A549 (cell line): ENCODE data around the gene MLH3. TPM values are rescaled to one million over a fixed set of nuclear protein-coding genes. Genes with fewer than 3 reads are reported as not detected.

Experiments used
- ATAC-seq, 2 experiments: fragments of 200-7000 bp in 1 of 2; fragments of >200 bp in 1 of 2; cut with Nextera tagmentation in 1 of 2; cut with Tn5 transposase in 1 of 2; 3 replicates each; pipeline versions ENCODE4 v1.8.0 to v1.9.1; 2018 to 2020; ENCODE audit warnings: mild to moderate bottlenecking in 1 of 2, moderate library complexity in 1 of 2
- CTCF ChIA-PET: fragments of 300-600 bp; sonication (Branson Sonifier 250); formaldehyde crosslinking; extraction: SDS; loops from one replicate; lab custom pipeline; 2021; ENCODE audit warnings: antibody characterized with exemption, inconsistent platforms; lab: Yijun Ruan, JAX
- POLR2A ChIA-PET: fragments of 350-600 bp; formaldehyde crosslinking; extraction: SDS; loops from one replicate; lab custom pipeline; 2021; ENCODE audit warnings: antibody characterized with exemption, inconsistent platforms; lab: Yijun Ruan, JAX
- DNase-seq, 2 experiments: peaks; one replicate each; pipeline versions ENCODE4 v3.0.0 to v3.0.0-alpha.2; 2011 to 2016; ENCODE audit warnings: low read depth in 1 of 2, low spot score in 1 of 2
- FAIRE-seq: peaks from 2 replicates; lab custom pipeline; 2011; peaks lifted over from hg19 to GRCh38; lab: Jason Lieb, UNC
- H3K27ac ChIP-seq, 2 experiments: fragments of >200 bp; sonication (Bioruptor Twin); formaldehyde crosslinking; 3 replicates each; pipeline ENCODE4 v1.5.1; 2016 to 2017
- H3K4me1 ChIP-seq: fragments of >200 bp; sonication (Bioruptor Twin); formaldehyde crosslinking; 3 replicates; pipeline ENCODE4 v1.6.1; 2016
- H3K4me2 ChIP-seq: fragments of >200 bp; sonication (Bioruptor Twin); formaldehyde crosslinking; 3 replicates; pipeline ENCODE4 v1.6.1; 2016
- H3K4me3 ChIP-seq: fragments of >200 bp; sonication (Bioruptor Twin); formaldehyde crosslinking; 3 replicates; pipeline ENCODE4 v1.5.1; 2016
- H3K9me3 ChIP-seq: fragments of >200 bp; sonication (Bioruptor Twin); formaldehyde crosslinking; 3 replicates; pipeline ENCODE4 v1.6.1; 2016
- BCL3 ChIP-seq: fragments of >200 bp; sonication (Bioruptor Twin); formaldehyde crosslinking; IDR thresholded peaks from 3 replicates; pipeline ENCODE4 v1.6.1; 2016
- CBX2 ChIP-seq: fragments of 200-600 bp; sonication (generic); IDR thresholded peaks from 2 replicates; pipeline ENCODE4 v1.6.1; 2016; ENCODE audit warnings: low read depth, mild to moderate bottlenecking, borderline replicate concordance
- CBX8 ChIP-seq: fragments of 200-600 bp; sonication (generic); IDR thresholded peaks from 2 replicates; pipeline ENCODE4 v1.6.1; 2016
- CTCF ChIP-seq: fragments of >200 bp; sonication (Bioruptor Twin); formaldehyde crosslinking; IDR thresholded peaks from 3 replicates; pipeline ENCODE4 v1.5.1; 2016
- E2F6 ChIP-seq: IDR thresholded peaks from 2 replicates; pipeline ENCODE4 v1.6.1; 2012; ENCODE audit warnings: low read depth, borderline replicate concordance
- EHF ChIP-seq: fragments of 250-450 bp; sonication (Bioruptor Pico); IDR thresholded peaks from 2 replicates; pipeline ENCODE4 v1.5.0; 2020; ENCODE audit warnings: mild to moderate bottlenecking
- EHMT2 ChIP-seq: fragments of 200-600 bp; sonication (generic); IDR thresholded peaks from 2 replicates; pipeline ENCODE4 v1.6.1; 2016; ENCODE audit warnings: antibody characterized with exemption, low read depth, mild to moderate bottlenecking, moderate library complexity
- FOSB ChIP-seq: fragments of 250-450 bp; sonication (Bioruptor Pico); IDR thresholded peaks from 2 replicates; pipeline ENCODE4 v1.5.0; 2020; ENCODE audit warnings: mild to moderate bottlenecking, moderate library complexity
- FOXS1 ChIP-seq: fragments of 250-450 bp; sonication (Bioruptor Pico); IDR thresholded peaks from 2 replicates; pipeline ENCODE4 v1.5.0; 2020; ENCODE audit warnings: mild to moderate bottlenecking, moderate library complexity
- HES2 ChIP-seq: fragments of >200 bp; sonication (Bioruptor Twin); formaldehyde crosslinking; IDR thresholded peaks from 2 replicates; pipeline ENCODE4 v1.6.1; 2016
- HOXA7 ChIP-seq: fragments of 250-450 bp; sonication (Bioruptor Pico); IDR thresholded peaks from 2 replicates; pipeline ENCODE4 v1.5.0; 2020; ENCODE audit warnings: mild to moderate bottlenecking, moderate library complexity
- HOXB13 ChIP-seq: fragments of 250-450 bp; sonication (Bioruptor Pico); IDR thresholded peaks from 2 replicates; pipeline ENCODE4 v1.5.0; 2020; ENCODE audit warnings: low read depth, mild to moderate bottlenecking, moderate library complexity
- HOXB5 ChIP-seq: fragments of 250-450 bp; sonication (Bioruptor Pico); IDR thresholded peaks from 2 replicates; pipeline ENCODE4 v1.5.0; 2020; ENCODE audit warnings: mild to moderate bottlenecking, moderate library complexity
- JUN ChIP-seq, 2 experiments: fragments of >200 bp; sonication (Bioruptor Twin); formaldehyde crosslinking; IDR thresholded peaks; 2 replicates in 1 of 2; 3 replicates in 1 of 2; pipeline ENCODE4 v1.6.1; 2016 to 2017
- JUNB ChIP-seq: fragments of >200 bp; sonication (Bioruptor Twin); formaldehyde crosslinking; IDR thresholded peaks from 2 replicates; pipeline ENCODE4 v1.6.1; 2016
- MAFK ChIP-seq: fragments of 450-650 bp; IDR thresholded peaks from 2 replicates; pipeline ENCODE4 v1.6.1; 2014; ENCODE audit not compliant: partially characterized antibody
- MAZ ChIP-seq: fragments of 150-350 bp; IDR thresholded peaks from 2 replicates; pipeline ENCODE4 v1.6.1; 2014; ENCODE audit warnings: antibody characterized with exemption, low read depth, low read length, borderline replicate concordance
- MYC ChIP-seq: IDR thresholded peaks from 2 replicates; pipeline ENCODE4 v1.6.1; 2012; ENCODE audit warnings: mild to moderate bottlenecking, inconsistent platforms, low read length, improper control_type of control experiment, borderline replicate concordance
- NR3C1 ChIP-seq: fragments of >200 bp; sonication (Bioruptor Twin); formaldehyde crosslinking; IDR thresholded peaks from 3 replicates; pipeline ENCODE4 v1.6.1; 2017
- PBX3 ChIP-seq: IDR thresholded peaks from 2 replicates; pipeline ENCODE4 v1.6.1; 2012
- POLR2A ChIP-seq: IDR thresholded peaks from 2 replicates; pipeline ENCODE4 v1.6.1; 2012; ENCODE audit warnings: mild to moderate bottlenecking, low read length
- RCOR1 ChIP-seq: fragments of 150-350 bp; IDR thresholded peaks from 2 replicates; pipeline ENCODE4 v1.6.1; 2014; ENCODE audit warnings: antibody characterized with exemption, low read length, low read depth
- RNF2 ChIP-seq: fragments of 200-600 bp; sonication (generic); IDR thresholded peaks from 2 replicates; pipeline ENCODE4 v1.6.1; 2016; ENCODE audit warnings: low read depth, mild to moderate bottlenecking, antibody characterized with exemption, moderate library complexity, borderline replicate concordance
- SMC3 ChIP-seq: fragments of >200 bp; sonication (Bioruptor Twin); formaldehyde crosslinking; IDR thresholded peaks from 3 replicates; pipeline ENCODE4 v1.6.1; 2018; ENCODE audit warnings: inconsistent platforms
- SREBF2 ChIP-seq: fragments of 450-650 bp; IDR thresholded peaks from 2 replicates; pipeline ENCODE4 v1.6.1; 2014; ENCODE audit warnings: mild to moderate bottlenecking, moderate library complexity
- USF2 ChIP-seq: fragments of 450-650 bp; IDR thresholded peaks from 2 replicates; pipeline ENCODE4 v1.6.1; 2014; ENCODE audit warnings: antibody characterized with exemption
- ZC3H11A ChIP-seq: fragments of 450-650 bp; IDR thresholded peaks from 2 replicates; pipeline ENCODE4 v1.6.1; 2014; ENCODE audit warnings: antibody characterized with exemption, mild to moderate bottlenecking
- ZFP36 ChIP-seq: fragments of 450-650 bp; IDR thresholded peaks from 2 replicates; pipeline ENCODE4 v1.6.1; 2014; ENCODE audit warnings: borderline replicate concordance; ENCODE audit not compliant: partially characterized antibody
- WGBS: methylation state at CpG from one replicate; pipeline ENCODE4 v1.1.6; 2017; ENCODE audit errors: missing lambda C conversion rate; 5-methylcytosine and 5-hydroxymethylcytosine counted together
- polyA plus RNA-seq, 4 experiments: library from polyadenylated mRNA; depleted of rRNA in 3 of 4; stranded (reverse); fragments of >200 nt; fragmentation: RNase III in 1 of 4; extraction: RNeasy Plus Mini Kit Qiagen cat#74134 plus additional on column Dnase treatment in 1 of 4; gene quantifications; 2 replicates in 3 of 4; 3 replicates in 1 of 4; pipeline ENCODE4 v1.2.3, GENCODE V29; 2011 to 2017

The MLH3 gene
- polyA plus RNA-seq, 2 of the 4 experiments (the other 2 are of a cell fraction): 15.2 to 32.3 TPM

- ChIA-PET POLR2A (no interaction called here), CTCF (interaction anchor here (1.5 kb wide), 1 partner anchor 8 kb away, joined by 4 read pairs; no protein-coding TSS in a partner anchor)
- no peak for FAIRE-seq
- no peak for ATAC-seq
- no peak for DNase-seq
- 91% methylated on average over 3 of the region's 3 CpGs for WGBS
- TF ChIP-seq USF2: no peak
- no peak for TF ChIP-seq ZC3H11A
- no peak for TF ChIP-seq JUNB
- H3K4me1 ChIP-seq: peaks cover 4% of the 10 kb centered on the region; the same call in 2 of the 3 replicates
- no peak overlapping the region for H3K27ac ChIP-seq
- no peaks in the 10 kb centered on the region for H3K9me3 ChIP-seq
- H3K4me3 ChIP-seq: no peak overlapping the region
- H3K4me2 ChIP-seq: no peak overlapping the region
Measured at GRCh38 chr14:75016815-75017214, 34.5 kb downstream of the MLH3 start.

GRCh38 chr14:75015496-75015895 is 35.8 kb downstream of the MLH3 start:
- peaks cover 12% of the 10 kb centered on the region; the same call in 2 of the 3 replicates for H3K4me1 ChIP-seq
- ATAC-seq: no peak
- 86% methylated on average over 5 of the region's 5 CpGs for WGBS

GRCh38 chr14:75013290-75013689 is 38.0 kb downstream of the MLH3 start:
- CTCF ChIA-PET: interaction anchor here (1.0 to 2.4 kb wide), 4 partner anchors 10 to 75 kb away, joined by 3 to 7 read pairs (median 4); no protein-coding TSS in a partner anchor
- TF ChIP-seq HOXA7 (CRISPR knock-in tag) (no peak), EHF (CRISPR knock-in tag) (no peak), MYC (no peak), SMC3 (no peak), POLR2A (no peak), HOXB13 (CRISPR knock-in tag) (no peak), MAZ (no peak), NR3C1 (no peak), CTCF (no peak), CBX2 (no peak), MAFK (no peak), RCOR1 (no peak), E2F6 (no peak)

More at GRCh38 chr14:75015496-75015895, 35.8 kb downstream of the MLH3 start:
- no peaks in the 10 kb centered on the region for H3K9me3 ChIP-seq
- no peak overlapping the region for H3K27ac ChIP-seq
- CTCF ChIA-PET: interaction anchor here (0.9 to 1.2 kb wide), 2 partner anchors 66 to 73 kb away, joined by 3 read pairs; no protein-coding TSS in a partner anchor
- TF ChIP-seq ZFP36 (no peak), HES2 (no peak), RNF2 (no peak), SREBF2 (no peak), BCL3 (no peak), CBX8 (no peak), FOSB (CRISPR knock-in tag) (no peak), HOXA7 (CRISPR knock-in tag) (no peak), EHMT2 (no peak), FOXS1 (CRISPR knock-in tag) (no peak), CBX2 (no peak), JUN (IDR thresholded peaks at IDR 0.05) (no peak), MAZ (no peak), JUNB (no peak), PBX3 (no peak), HOXB5 (no peak), E2F6 (no peak), MAFK (no peak)
- TF ChIP-seq, all 56 proteins: peak for 0
- POLR2A ChIA-PET: no interaction called here
- DNase-seq (no peak), FAIRE-seq (no peak)
- no peak overlapping the region for H3K4me3 ChIP-seq
- no peak overlapping the region for H3K4me2 ChIP-seq

More at GRCh38 chr14:75013290-75013689, 38.0 kb downstream of the MLH3 start:
- ATAC-seq: no peak
- POLR2A ChIA-PET: no interaction called here
- no peak for FAIRE-seq
- H3K27ac ChIP-seq: no peak overlapping the region
- no peak overlapping the region for H3K4me2 ChIP-seq
- H3K4me1 ChIP-seq: peaks cover 12% of the 10 kb centered on the region; the same call in 2 of the 3 replicates
- 95% methylated on average over 6 of the region's 6 CpGs for WGBS
- no peak overlapping the region for H3K4me3 ChIP-seq
- no peak for DNase-seq
- H3K9me3 ChIP-seq: no peaks in the 10 kb centered on the region
